Measurements from ENCODE around the gene SYT7.

DNA sequence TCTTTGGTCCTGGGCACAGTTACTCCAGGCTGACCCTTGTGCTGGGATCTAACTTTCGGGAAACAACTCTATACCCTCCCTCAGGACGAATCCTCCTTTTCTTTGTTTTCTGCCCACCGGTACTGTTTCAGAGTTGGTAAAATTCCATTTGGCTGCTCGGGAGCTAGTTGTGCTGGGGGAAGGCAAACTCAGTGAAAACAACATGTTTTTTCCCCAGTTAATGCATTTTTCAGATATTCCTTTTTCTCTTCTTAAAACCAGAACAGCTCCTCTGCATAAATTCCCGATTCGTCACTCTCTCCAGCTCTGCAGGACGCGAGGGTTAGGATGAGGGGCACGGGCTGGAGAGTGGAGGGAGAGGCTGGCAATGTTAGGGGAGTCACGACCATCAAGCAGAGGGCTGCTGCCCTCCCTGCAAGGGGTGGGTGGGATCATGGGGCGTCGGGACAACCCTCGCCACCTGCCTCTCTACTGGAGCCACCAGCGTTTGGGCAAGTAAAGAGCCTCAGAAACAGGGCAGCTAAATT, 41.0 kb downstream of the SYT7 start:
- TF ChIP-seq, protein P1, sequence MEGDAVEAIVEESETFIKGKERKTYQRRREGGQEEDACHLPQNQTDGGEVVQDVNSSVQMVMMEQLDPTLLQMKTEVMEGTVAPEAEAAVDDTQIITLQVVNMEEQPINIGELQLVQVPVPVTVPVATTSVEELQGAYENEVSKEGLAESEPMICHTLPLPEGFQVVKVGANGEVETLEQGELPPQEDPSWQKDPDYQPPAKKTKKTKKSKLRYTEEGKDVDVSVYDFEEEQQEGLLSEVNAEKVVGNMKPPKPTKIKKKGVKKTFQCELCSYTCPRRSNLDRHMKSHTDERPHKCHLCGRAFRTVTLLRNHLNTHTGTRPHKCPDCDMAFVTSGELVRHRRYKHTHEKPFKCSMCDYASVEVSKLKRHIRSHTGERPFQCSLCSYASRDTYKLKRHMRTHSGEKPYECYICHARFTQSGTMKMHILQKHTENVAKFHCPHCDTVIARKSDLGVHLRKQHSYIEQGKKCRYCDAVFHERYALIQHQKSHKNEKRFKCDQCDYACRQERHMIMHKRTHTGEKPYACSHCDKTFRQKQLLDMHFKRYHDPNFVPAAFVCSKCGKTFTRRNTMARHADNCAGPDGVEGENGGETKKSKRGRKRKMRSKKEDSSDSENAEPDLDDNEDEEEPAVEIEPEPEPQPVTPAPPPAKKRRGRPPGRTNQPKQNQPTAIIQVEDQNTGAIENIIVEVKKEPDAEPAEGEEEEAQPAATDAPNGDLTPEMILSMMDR (IDR thresholded peaks at IDR 0.05) = no peak
- TF ChIP-seq POLR2A (IDR thresholded peaks at IDR 0.05) = no peak

All from lower leg skin (tissue), 3 donors.